Spinal cord (tissue), 10 donors: ENCODE measurements around the gene ARHGAP15. TPM values are rescaled to one million over a fixed set of nuclear protein-coding genes. Genes with fewer than 3 reads are reported as not detected.
A peak's percentile ranks its signal among the peaks of the same experiment; 100 is the strongest.

Source experiments
- DNase-seq, 6 donors: peaks; one replicate each; pipeline versions ENCODE4 v3.0.0 to v3.0.0-alpha.2; 2013 to 2015; ENCODE audit warnings: low spot score in 6 of 6, low read depth in 4 of 6
- H3K27ac ChIP-seq: one replicate; pipeline ENCODE4 v1.5.1; 2013; ENCODE audit warnings: low read depth, low read length, control low read depth
- H3K27me3 ChIP-seq: one replicate; pipeline ENCODE4 v1.6.1; 2013; ENCODE audit warnings: low read length; ENCODE audit not compliant: control insufficient read depth, insufficient read depth
- H3K36me3 ChIP-seq: one replicate; pipeline ENCODE4 v1.6.1; 2013; ENCODE audit warnings: low read length; ENCODE audit not compliant: control insufficient read depth, insufficient read depth
- H3K4me1 ChIP-seq: one replicate; pipeline ENCODE4 v1.6.1; 2013; ENCODE audit warnings: low read length; ENCODE audit not compliant: control insufficient read depth, insufficient read depth
- H3K4me3 ChIP-seq: one replicate; pipeline ENCODE4 v1.5.1; 2013; ENCODE audit warnings: low read depth, low read length, control low read depth
- H3K9me3 ChIP-seq: one replicate; pipeline ENCODE4 v1.6.1; 2013; ENCODE audit warnings: low read length; ENCODE audit not compliant: control insufficient read depth, insufficient read depth
- WGBS: methylation state at CpG from one replicate; pipeline ENCODE4 v1.1.5; 2013; ENCODE audit warnings: missing lambda C conversion rate; ENCODE audit not compliant: insufficient coverage; 5-methylcytosine and 5-hydroxymethylcytosine counted together
- polyA plus RNA-seq, 2 donors: library from polyadenylated mRNA; unstranded; fragments of 120-200 nt; gene quantifications; one replicate each; pipeline ENCODE4 v1.2.1, GENCODE V29; 2013; ENCODE audit not compliant: insufficient read length in 2 of 2
- total RNA-seq, 2 donors: library from RNA; depleted of rRNA in 1 of 2; stranded (reverse); fragments of 120-200 nt in 1 of 2; fragments of >200 nt in 1 of 2; gene quantifications; one replicate each; pipeline versions ENCODE4 v1.2.3 to v1.2.4, GENCODE V29; 2013 to 2014
- donor health status: healthy.

The ARHGAP15 gene
- total and polyA plus RNA-seq, 4 donors, result 6.3 to 53.1 (median 12.5) TPM

- Histone ChIP-seq H3K36me3 (no peaks in the 10 kb centered on the region), H3K9me3 (no peaks in the 10 kb centered on the region), H3K27ac (no peak overlapping the region), H3K4me1 (no peaks in the 10 kb centered on the region), H3K27me3 (no peaks in the 10 kb centered on the region), H3K4me3 (no peak overlapping the region)
- WGBS, result 100% methylated on average over 2 of the region's 2 CpGs
- no peak for DNase-seq
These were observed 212.3 kb downstream of the ARHGAP15 start for GRCh38 chr2:143341478-143341877.

- WGBS, result no CpG with 5 or more reads among the region's 2 CpGs
- DNase-seq, result peak in 1 of 6 donors; percentile 11
- Histone ChIP-seq H3K4me3 (no peak overlapping the region), H3K27me3 (no peaks in the 10 kb centered on the region), H3K36me3 (no peaks in the 10 kb centered on the region), H3K9me3 (no peaks in the 10 kb centered on the region), H3K27ac (no peak overlapping the region), H3K4me1 (no peaks in the 10 kb centered on the region)
These were observed 215.6 kb downstream of the ARHGAP15 start for GRCh38 chr2:143344780-143345179.

GRCh38 chr2:143345887-143346787, 216.9 kb downstream of the ARHGAP15 start:
- H3K4me3 ChIP-seq, result no peak overlapping the region

GRCh38 chr2:143347271-143347695, 218.1 kb downstream of the ARHGAP15 start:
- no peak overlapping the region for H3K4me3 ChIP-seq

More at GRCh38 chr2:143345887-143346787, 216.9 kb downstream of the ARHGAP15 start:
- no peaks in the 10 kb centered on the region for H3K4me1 ChIP-seq
- H3K27ac ChIP-seq, result no peak overlapping the region
- no peaks in the 10 kb centered on the region for H3K36me3 ChIP-seq
- no peaks in the 10 kb centered on the region for H3K27me3 ChIP-seq
- peak in 2 of 6 donors; percentile 39 to 54 for DNase-seq
- 45% methylated on average over 2 of the region's 9 CpGs for WGBS
- no peaks in the 10 kb centered on the region for H3K9me3 ChIP-seq

GRCh38 chr2:143347901-143348414, 218.7 kb downstream of the ARHGAP15 start:
- Histone ChIP-seq H3K4me3 (no peak overlapping the region), H3K9me3 (no peaks in the 10 kb centered on the region), H3K27me3 (no peaks in the 10 kb centered on the region), H3K4me1 (no peaks in the 10 kb centered on the region), H3K36me3 (no peaks in the 10 kb centered on the region), H3K27ac (no peak overlapping the region)
- DNase-seq, result peak in 1 of 6 donors; percentile 21
- WGBS, result no CpG with 5 or more reads among the region's 4 CpGs

More at GRCh38 chr2:143347271-143347695, 218.1 kb downstream of the ARHGAP15 start:
- WGBS, result no CpG with 5 or more reads among the region's 10 CpGs
- H3K4me1 ChIP-seq, result no peaks in the 10 kb centered on the region
- DNase-seq, result peak in 2 of 6 donors; percentile 83 to 86
- H3K36me3 ChIP-seq, result no peaks in the 10 kb centered on the region
- no peak overlapping the region for H3K27ac ChIP-seq
- no peaks in the 10 kb centered on the region for H3K27me3 ChIP-seq
- H3K9me3 ChIP-seq, result no peaks in the 10 kb centered on the region

GRCh38 chr2:143354050-143354750, 225.0 kb downstream of the ARHGAP15 start:
- Histone ChIP-seq H3K27me3 (no peaks in the 10 kb centered on the region), H3K9me3 (no peaks in the 10 kb centered on the region), H3K4me1 (no peaks in the 10 kb centered on the region), H3K36me3 (no peaks in the 10 kb centered on the region), H3K27ac (no peak overlapping the region), H3K4me3 (no peak overlapping the region)
- peak in 2 of 6 donors; percentile 47 to 52 for DNase-seq
- 90% methylated on average over 2 of the region's 13 CpGs for WGBS

GRCh38 chr2:143355870-143356269, 226.7 kb downstream of the ARHGAP15 start:
- no peak overlapping the region for H3K4me3 ChIP-seq
- no peaks in the 10 kb centered on the region for H3K27me3 ChIP-seq
- peak in 2 of 6 donors; percentile 21 to 66 for DNase-seq
- no peaks in the 10 kb centered on the region for H3K9me3 ChIP-seq
- no peaks in the 10 kb centered on the region for H3K36me3 ChIP-seq
- 60% methylated on average over 1 of the region's 6 CpGs for WGBS
- H3K4me1 ChIP-seq, result no peaks in the 10 kb centered on the region
- no peak overlapping the region for H3K27ac ChIP-seq

- H3K27ac ChIP-seq, result no peak overlapping the region
- peak in 1 of 6 donors; percentile 32 for DNase-seq
- no peaks in the 10 kb centered on the region for H3K4me1 ChIP-seq
- no peak overlapping the region for H3K4me3 ChIP-seq
- no peaks in the 10 kb centered on the region for H3K27me3 ChIP-seq
- no CpG with 5 or more reads among the region's 3 CpGs for WGBS
- no peaks in the 10 kb centered on the region for H3K36me3 ChIP-seq
- no peaks in the 10 kb centered on the region for H3K9me3 ChIP-seq
These were observed 227.1 kb downstream of the ARHGAP15 start for GRCh38 chr2:143356336-143356735.

- Histone ChIP-seq H3K9me3 (no peaks in the 10 kb centered on the region), H3K4me3 (no peak overlapping the region), H3K27me3 (no peaks in the 10 kb centered on the region), H3K4me1 (no peaks in the 10 kb centered on the region), H3K36me3 (no peaks in the 10 kb centered on the region), H3K27ac (no peak overlapping the region)
- peak in 2 of 6 donors; percentile 47 to 58 for DNase-seq
- 100% methylated on average over 1 of the region's 6 CpGs for WGBS
These were observed 227.7 kb downstream of the ARHGAP15 start for GRCh38 chr2:143356736-143357446.
